NAMALWA (cell line): ENCODE data around the gene TOR1B.
"Not testable (repeated sequence)": the region's sequence is repeated elsewhere in the genome, so short reads cannot be mapped to it uniquely, and the experiment has no call there.

ENCODE experiments used
- DNase-seq: peaks from one replicate; pipeline ENCODE4 v3.0.0-alpha.2; 2015; ENCODE audit warnings: low spot score

TOR1B gene, protein sequence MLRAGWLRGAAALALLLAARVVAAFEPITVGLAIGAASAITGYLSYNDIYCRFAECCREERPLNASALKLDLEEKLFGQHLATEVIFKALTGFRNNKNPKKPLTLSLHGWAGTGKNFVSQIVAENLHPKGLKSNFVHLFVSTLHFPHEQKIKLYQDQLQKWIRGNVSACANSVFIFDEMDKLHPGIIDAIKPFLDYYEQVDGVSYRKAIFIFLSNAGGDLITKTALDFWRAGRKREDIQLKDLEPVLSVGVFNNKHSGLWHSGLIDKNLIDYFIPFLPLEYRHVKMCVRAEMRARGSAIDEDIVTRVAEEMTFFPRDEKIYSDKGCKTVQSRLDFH

DNA sequence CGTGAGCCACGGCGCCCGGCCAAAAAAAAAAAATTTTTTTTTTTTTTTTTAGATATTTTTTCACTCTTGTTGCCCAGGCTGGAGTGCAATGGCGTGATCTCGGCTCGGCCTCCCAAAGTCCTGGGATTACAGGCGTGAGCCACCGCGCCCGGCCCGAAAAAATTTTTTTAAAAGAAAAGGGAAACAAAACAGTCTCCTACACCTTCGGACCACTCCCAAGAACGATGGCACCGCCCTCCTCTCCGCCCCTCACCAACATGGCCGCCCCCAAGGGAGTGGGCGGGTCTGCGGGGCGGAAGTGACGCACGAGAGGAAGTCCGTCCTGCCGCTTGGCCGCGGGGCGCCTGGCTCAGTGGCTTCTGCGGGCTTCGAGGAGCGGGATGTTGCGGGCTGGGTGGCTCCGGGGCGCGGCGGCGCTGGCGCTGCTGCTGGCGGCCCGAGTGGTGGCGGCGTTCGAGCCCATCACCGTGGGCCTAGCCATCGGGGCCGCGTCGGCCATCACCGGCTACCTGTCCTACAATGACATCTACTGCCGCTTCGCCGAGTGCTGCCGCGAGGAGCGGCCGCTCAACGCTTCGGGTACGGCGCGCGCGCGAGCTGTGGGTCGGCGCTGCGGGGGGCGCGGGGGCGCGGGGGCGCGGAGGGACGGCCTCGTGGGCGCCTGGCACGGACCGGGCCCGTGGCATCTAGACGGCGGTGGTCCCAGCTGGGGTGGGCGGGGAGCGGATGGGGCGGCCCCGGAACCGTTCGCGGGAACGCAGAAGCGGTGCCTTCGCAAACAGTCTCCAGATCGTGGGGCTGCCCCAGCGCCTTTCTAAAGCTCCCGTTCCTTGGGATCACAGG is at the start of gene TOR1B:
Gene TOR1B (plus strand): TSS at position 352 of the 843 bp plus-strand sequence. CDS start 29 bp downstream, at position 381.
- peak; percentile 96 for DNase-seq

- no peak for DNase-seq
Measured at GRCh38 chr9:129755151-129755550, 47.8 kb upstream of the TOR1B start.

DNA sequence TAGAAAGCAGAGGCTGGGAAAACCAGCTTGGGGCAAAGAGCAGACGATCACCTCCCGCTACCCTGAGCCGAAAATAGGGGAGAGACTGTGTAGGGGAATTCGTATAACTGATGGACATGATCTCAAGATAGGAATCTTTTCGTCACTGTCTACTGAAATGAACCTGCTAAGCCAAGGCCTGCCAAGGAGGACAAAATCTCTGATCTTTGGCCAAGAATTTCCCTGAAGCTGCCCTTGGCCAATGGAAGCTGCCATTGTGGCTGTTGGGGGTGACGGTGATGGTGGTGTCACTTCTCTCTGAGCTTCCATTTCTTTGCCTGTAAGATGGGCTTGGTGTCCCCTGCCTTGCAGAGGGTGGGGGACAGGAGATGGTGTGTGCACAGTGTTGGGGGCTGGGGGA is 46.8 kb upstream of the TOR1B start:
- no peak for DNase-seq

DNA sequence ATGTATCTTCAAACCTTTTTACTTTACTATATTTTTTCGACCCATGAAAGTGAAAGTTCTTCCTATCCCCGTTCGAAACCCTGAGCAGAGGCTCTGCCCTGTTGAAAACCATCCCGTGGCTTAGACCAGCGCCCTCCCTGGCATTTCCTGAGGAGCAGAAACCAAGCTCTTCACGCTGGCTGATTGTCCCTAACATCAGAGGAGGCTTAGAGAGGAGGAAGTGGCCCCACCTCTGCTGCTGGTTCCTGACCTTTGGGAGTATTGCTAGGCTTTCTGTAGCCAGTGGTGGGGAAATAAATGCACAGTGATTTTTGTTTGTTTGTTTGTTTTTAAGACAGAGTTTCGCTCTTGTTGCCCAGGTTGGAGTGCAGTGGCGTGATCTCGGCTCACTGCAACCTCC is 45.9 kb upstream of the TOR1B start:
- peak; percentile 21 for DNase-seq

- no peak for DNase-seq
Measured at GRCh38 chr9:129759319-129759718, 43.7 kb upstream of the TOR1B start.

DNA sequence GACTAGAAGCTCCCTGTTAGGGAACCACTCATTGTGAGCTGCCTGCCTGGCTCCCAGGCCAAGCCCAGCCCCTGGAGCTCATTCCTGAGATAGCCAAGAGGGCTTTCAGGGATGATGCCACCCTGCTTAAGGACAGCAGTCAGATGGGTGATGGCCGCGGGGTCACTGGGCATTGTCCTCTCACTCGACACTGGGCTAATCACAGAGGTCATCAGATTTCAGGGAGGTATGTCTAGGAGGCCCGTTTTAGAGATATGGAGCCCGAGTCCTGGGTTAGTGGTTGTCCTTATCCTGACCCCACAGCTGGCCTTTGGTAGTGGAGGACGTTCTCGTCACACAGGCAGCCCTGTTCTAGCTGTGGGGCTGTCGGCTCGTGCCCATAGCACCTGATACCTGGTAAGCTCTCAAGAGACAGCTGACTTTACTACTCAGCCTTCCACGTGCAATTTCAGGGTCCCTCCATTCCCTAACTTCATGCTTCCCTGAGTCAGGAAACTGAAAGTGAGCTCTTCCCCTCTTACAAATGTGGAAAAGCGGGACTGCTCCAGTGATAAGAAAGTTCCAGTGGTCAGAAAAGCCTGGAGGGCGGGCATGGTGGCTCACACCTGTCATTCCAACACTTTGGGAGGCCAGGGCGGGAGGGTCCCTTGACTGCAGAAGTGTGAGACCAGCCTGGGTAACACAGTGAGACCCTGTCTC is 43.0 kb upstream of the TOR1B start:
- DNase-seq = no peak

GRCh38 chr9:129760784-129761183 is 42.2 kb upstream of the TOR1B start:
- DNase-seq = not testable (repeated sequence)

GRCh38 chr9:129761293-129761900 is 41.6 kb upstream of the TOR1B start:
- DNase-seq = no peak

- no peak for DNase-seq
Measured at GRCh38 chr9:129761901-129762369, 41.0 kb upstream of the TOR1B start.

GRCh38 chr9:129762370-129762984 is 40.5 kb upstream of the TOR1B start:
- not testable (repeated sequence) for DNase-seq

DNA sequence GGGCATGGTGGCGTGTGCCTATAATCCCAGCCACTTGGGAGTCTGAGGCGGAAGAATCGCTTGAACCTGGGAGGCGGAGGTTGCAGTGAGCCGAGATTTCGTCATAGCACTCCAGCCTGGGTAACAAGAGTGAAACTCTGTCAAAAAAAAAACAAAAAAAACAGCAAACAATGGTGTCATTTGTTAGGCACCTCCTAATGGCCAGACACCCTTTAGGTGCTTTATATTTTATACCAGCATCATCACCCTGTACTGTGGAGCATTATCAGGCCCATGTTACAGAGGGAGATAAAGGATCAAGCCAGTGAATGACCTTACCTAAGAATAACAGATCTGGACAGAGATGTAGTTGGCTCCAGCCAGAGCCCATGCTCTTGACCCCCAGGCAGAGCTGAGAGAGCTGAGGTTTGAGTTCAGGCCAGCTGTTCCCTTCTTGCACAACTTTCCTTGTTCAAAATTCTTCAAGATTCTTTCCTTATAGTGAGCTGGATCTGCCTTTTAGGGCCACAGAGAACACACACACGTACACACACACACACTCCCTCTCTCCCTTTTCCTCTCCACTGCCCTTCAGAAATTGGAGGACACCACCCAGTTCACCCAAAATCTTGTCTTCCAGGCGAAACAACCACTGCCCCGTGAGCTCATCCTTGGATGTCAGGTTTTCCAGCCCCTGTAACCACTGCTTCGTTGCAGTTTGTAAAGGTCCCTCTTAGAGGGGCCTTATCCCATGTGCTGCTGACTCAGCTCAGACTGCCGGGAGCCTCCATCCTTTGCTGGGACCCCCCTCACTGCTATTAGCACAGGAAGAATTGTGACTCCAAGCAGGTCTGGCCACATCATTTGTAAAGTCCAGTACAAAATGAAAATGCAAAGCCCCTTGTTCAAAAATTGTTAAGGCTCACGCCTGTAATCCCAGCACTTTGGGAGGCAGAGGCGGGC is 39.7 kb upstream of the TOR1B start:
- DNase-seq = no peak

DNA sequence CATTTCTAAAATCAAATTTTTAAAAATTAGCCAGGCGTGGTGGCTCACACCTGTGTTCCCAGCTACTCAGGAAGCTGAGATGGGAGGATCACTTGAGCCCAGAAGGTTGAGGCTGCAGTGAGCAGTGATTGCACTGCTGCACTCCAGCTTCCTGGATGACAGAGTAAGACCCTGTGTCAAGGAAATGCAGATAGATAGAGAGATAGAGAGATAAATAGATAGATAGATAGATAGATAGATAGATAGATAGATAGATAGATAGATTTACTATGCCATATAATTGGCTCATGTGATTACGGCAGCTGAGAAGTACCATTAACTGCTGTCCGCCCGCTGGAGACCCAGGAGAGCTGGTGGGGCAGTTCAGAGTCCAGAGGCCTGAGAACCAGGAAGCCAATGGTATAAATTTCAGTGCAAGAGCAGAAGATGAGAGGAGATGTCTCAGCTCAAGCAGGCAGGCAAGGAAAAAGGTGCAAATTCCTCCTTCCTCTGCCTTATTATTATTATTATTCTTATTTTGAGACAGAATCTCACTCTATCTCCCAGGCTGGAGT is 37.1 kb upstream of the TOR1B start:
- no peak for DNase-seq

DNA sequence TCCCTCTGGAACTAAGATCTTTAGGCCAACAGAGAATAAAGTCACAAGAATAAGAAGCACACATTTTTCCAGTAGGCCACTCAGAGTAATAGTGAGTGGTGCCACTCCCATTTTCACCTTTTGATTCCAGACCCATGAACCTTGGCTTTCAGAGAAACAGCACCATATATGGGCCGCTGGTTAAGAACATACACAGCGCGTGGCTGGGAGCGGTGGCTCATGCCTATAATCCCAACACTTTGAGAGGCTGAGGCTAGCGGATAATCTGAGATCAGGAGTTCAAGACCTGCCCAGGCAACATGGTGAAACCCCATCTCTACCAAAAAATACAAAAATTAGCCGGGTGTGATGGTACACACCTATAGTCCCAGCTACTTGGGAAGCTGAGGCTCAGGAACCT is 34.5 kb upstream of the TOR1B start:
- DNase-seq = no peak

- DNase-seq = no peak
Measured at GRCh38 chr9:129769669-129770068, 33.3 kb upstream of the TOR1B start.

DNA sequence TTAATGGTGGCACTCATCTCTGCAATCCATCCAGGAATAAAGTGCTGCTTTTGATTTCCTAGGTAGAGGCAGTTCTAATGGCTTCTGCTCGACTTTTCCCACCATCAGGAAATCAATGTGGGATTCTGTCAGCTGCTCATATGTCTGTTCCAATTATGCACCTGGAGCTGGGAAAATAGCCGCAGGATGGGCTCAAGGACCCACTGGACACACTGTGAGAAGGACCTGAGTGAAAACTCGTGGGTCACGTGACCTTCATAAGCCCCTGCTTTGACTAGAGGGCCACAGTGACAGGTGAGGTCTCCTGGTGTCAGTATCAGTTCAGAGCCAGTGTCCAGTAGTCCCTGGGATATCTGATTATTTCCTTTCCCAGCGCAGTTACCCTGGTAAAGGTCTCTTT is 32.2 kb upstream of the TOR1B start:
- no peak for DNase-seq

DNA sequence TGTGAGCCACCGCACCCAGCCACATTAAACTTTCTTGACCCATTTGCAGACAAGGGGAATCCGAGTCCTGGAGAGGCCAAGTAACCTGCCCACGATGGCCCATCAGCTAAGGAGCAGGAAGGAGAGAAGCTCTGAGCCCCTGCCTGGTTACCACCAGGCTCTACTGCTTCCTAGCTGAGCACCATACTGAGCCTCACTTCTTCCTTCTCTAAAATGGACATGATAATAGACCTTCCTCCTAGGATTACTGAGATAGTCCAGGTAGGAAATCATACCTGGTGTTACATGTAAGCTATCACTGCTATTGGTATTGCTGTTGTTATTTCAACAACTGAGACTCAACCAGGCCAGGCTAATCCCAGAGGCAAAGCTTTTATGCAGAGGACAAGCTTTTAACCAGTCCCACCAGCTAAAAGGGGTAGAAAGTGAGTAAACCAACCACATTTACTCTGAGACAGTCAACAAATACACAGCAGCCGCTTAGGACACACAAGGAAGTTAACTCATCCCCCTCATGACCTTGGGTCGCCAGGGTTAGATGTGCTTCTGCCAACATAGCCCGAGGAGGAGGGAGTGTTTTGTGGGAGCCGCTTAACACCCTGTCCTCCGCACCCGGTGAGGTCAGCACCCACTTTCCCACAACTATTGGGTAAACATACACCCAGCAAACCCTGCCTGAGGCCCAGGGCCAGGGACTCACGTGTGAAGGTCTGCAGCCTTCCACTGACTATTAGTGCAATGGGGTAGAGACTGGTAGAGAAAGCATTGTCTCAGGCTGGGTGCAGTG is 29.5 kb upstream of the TOR1B start:
- DNase-seq = no peak

DNA sequence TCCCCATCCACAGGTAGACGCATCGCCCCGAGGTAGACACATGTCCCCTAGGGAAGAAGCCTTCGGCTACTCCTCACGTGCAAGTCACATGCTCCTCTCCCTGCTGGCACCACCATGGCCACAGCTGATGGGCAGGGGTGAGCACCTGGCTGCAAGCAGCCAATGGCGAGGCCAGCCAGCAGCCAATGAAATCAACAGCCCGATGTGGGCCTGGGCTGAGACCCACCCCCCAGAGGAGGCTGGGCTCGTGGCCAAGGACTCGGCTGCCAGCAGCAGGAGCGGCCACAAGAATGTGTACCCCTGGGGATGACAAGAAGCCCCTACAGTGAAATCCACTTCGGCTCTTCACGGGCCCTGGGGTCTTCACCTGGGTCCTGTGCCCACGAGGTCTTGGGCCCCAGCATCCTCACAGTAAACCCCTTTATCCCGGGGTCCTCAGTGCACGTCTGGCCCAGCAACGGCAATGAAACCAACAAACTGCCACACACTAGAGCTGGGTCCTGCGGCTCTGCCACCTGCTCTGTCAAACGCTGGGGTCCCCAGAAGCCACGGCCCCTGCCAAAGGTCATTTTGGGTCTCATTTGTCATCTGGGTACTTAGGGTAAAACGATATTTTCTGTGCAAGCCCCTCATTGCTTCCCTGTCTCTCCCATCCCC is 28.1 kb upstream of the TOR1B start:
- DNase-seq = no peak

DNA sequence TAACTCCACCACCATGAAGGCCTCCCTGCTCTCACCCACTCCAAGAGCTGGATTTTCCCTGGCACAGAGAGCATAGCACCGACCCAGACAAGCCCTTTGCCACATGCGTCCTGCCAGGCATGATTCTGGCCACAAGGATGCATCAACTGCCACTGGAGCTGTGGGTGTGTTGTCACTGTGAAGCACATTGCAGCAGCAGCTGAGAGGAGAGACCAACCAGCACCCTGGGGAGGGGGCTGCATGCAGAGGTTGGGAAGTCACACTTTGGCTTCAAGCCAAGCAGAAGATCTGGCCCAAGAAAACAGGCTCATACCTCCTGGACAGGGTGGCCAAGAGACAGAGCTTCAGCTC is 27.6 kb upstream of the TOR1B start:
- DNase-seq = no peak

DNA sequence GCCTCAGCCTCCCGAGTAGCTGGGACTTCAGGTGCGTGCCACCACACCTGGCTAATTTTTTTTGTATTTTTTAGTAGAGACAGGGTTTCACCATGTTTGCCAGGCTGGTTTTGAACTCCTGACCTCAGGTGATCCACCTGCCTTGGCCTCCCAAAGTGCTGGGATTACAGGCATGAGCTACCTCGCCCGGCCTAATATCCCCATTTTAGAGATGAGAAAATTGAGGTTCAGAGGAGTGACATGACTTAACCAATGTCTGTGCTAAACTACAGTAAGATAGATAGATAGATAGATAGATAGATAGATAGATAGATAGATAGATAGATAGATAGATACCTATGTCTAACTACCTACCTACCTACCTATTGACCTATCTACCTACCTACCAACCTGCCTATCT is 26.9 kb upstream of the TOR1B start:
- not testable (repeated sequence) for DNase-seq
